K562 (cell line): ENCODE results near the gene NLGN3. TPM values are rescaled to one million over a fixed set of nuclear protein-coding genes. Genes with fewer than 3 reads are reported as not detected.

Experiments used
- AFF1 ChIP-seq, 2 experiments: fragments of 450-650 bp; IDR thresholded peaks; 2 replicates each; pipeline ENCODE4 v1.6.1; 2018; ENCODE audit warnings: mild to moderate bottlenecking in 2 of 2, low read depth in 1 of 2; ENCODE audit not compliant: partially characterized antibody in 2 of 2
- AFF4 ChIP-seq: sonication (generic); formaldehyde crosslinking; IDR thresholded peaks from 2 replicates; pipeline ENCODE4 v1.8.0; 2023; ENCODE audit warnings: mild to moderate bottlenecking, missing genetic modification reagents
- EHMT2 ChIP-seq: fragments of 450-650 bp; IDR thresholded peaks from 2 replicates; pipeline ENCODE4 v1.6.1; 2018; ENCODE audit warnings: antibody characterized with exemption
- HCFC1 ChIP-seq: IDR thresholded peaks from 2 replicates; pipeline ENCODE4 v1.6.1; 2012; ENCODE audit warnings: low read depth, low read length, improper control_type of control experiment
- HDAC1 ChIP-seq, 2 experiments: fragments of 450-650 bp; IDR thresholded peaks; 2 replicates each; pipeline ENCODE4 v1.6.1; 2016 to 2017; ENCODE audit warnings: inconsistent platforms in 1 of 2, mild to moderate bottlenecking in 1 of 2, moderate library complexity in 1 of 2
- PTTG1 ChIP-seq: fragments of 450-650 bp; IDR thresholded peaks from 2 replicates; pipeline ENCODE4 v1.6.1; 2016; ENCODE audit warnings: low read depth, mild to moderate bottlenecking, missing genetic modification characterization, missing compliant biosample characterization
- SAFB ChIP-seq: fragments of 200-400 bp; formaldehyde crosslinking; IDR thresholded peaks from 2 replicates; pipeline ENCODE4 v1.6.1; 2017; ENCODE audit warnings: low read depth, low read length, borderline replicate concordance
- ZC3H4 ChIP-seq: sonication (generic); formaldehyde crosslinking; IDR thresholded peaks from 2 replicates; pipeline ENCODE4 v1.9.0; 2021; ENCODE audit warnings: missing genetic modification reagents, borderline replicate concordance
- ZNF197 ChIP-seq: fragments of 200-800 bp; sonication (Bioruptor generic); IDR thresholded peaks from 2 replicates; pipeline ENCODE4 v1.6.1; 2016; ENCODE audit warnings: low read depth, missing genetic modification characterization, missing compliant biosample characterization
- polyA plus RNA-seq, 8 experiments: library from polyadenylated mRNA; depleted of rRNA in 4 of 8; stranded (reverse) in 5 of 8; unstranded in 3 of 8; fragments of >200 nt; fragmentation: Nextera tagmentation in 2 of 8; fragmentation: Illumina TruSeq in 1 of 8; extraction: Ambion mirVana in 2 of 8; extraction: Trizol in 1 of 8; gene quantifications; 2 replicates each; pipeline versions ENCODE4 v1.2.1 to v1.2.3, GENCODE V29; 2011 to 2014; ENCODE audit warnings: inconsistent platforms in 1 of 8, missing spikeins in 1 of 8
- total RNA-seq, 7 experiments: library from RNA; depleted of rRNA in 6 of 7; stranded (reverse); fragments of >200 nt in 6 of 7; fragmentation: Illumina TruSeq in 2 of 7; extraction: Trizol in 2 of 7; gene quantifications; 2 replicates each; pipeline versions ENCODE4 v1.2.1 to v1.2.3, GENCODE V29; 2011 to 2021; ENCODE audit warnings: low replicate concordance in 1 of 7

Gene NLGN3
- total and polyA plus RNA-seq, 9 of the 15 experiments (the other 6 are each of a cell fraction or from before 2014, with no cell fraction given), result 0.03 to 0.86 (median 0.25) TPM

- no peak for TF ChIP-seq AFF1 (IDR thresholded peaks at IDR 0.05; ENCODE audit: low read depth in 1 of 2, partially characterized antibody in 2 of 2)
- peak; percentile 88; the same call in 1 of the 2 replicates for TF ChIP-seq ZNF197
- no peak for TF ChIP-seq SAFB
- peak in 1 of 2 experiments; percentile 36; a peak in 1 of 4 replicates for TF ChIP-seq HDAC1 (IDR thresholded peaks at IDR 0.05)
- no peak for TF ChIP-seq ZC3H4 (CRISPR knock-in tag)
- TF ChIP-seq PTTG1 (tag), result no peak
- no peak for TF ChIP-seq AFF4
- no peak for TF ChIP-seq EHMT2
- no peak for TF ChIP-seq HCFC1
Measured at GRCh38 chrX:71181910-71182799, 37.5 kb downstream of the NLGN3 start (continued).
